Erythroblast (primary cell): ENCODE measurements around the gene SPDYE3.
A peak's percentile ranks its signal among the peaks of the same experiment; 100 is the strongest.
"Not testable (repeated sequence)": the region's sequence is repeated elsewhere in the genome, so short reads cannot be mapped to it uniquely, and the experiment has no call there.

Source experiments
- DNase-seq, 2 experiments: peaks; one replicate each; lab custom pipeline; 2025; lab: John Stamatoyannopoulos, UW
- GATA1 ChIP-seq: IDR thresholded peaks from 2 replicates; pipeline ENCODE4 v1.6.1; 2011; ENCODE audit warnings: low read depth, mild to moderate bottlenecking, control low read depth, low read length, moderate library complexity
- POLR2A ChIP-seq: IDR thresholded peaks from 2 replicates; pipeline ENCODE4 v1.6.1; 2011; ENCODE audit warnings: mild to moderate bottlenecking, low read length

The SPDYE3 gene

DNA sequence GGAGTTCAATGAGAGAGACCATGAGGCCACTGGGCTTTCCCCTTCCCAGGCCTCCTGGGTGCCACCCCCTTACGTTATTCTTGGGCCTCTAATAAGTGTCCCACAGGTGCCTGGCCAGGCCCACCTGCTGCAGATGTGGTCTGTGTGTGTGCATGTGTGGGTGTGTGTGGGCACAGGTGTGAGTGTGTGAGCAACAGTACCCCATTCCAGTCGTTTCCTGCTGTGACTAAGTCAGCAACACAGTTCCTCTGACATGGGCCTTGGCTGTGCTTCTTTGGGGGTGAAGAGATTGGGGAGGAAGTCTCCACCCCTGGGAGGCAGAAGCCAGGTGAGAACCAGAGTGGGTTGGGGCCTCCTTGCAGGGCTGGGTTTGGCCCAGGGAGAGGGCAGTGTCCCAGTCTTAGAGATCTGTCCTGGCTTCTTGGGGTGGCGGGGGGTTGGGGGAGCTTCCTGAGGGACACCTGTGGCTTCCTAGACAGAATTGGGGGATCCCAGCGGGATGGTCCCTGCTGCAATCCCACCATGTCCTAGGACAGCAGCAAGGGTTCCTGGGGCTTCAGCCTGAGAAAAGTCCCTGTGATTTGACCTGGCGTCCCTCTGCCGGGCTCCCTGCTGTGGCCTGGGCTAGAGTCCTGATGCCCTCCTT lies 46.3 kb downstream of the SPDYE3 start:
- no peak for DNase-seq
- TF ChIP-seq POLR2A (no peak), GATA1 (no peak)

GRCh38 chr7:100356416-100357068 lies 49.0 kb downstream of the SPDYE3 start:
- TF ChIP-seq POLR2A = no peak
- no peak for TF ChIP-seq GATA1
- DNase-seq = no peak

DNA sequence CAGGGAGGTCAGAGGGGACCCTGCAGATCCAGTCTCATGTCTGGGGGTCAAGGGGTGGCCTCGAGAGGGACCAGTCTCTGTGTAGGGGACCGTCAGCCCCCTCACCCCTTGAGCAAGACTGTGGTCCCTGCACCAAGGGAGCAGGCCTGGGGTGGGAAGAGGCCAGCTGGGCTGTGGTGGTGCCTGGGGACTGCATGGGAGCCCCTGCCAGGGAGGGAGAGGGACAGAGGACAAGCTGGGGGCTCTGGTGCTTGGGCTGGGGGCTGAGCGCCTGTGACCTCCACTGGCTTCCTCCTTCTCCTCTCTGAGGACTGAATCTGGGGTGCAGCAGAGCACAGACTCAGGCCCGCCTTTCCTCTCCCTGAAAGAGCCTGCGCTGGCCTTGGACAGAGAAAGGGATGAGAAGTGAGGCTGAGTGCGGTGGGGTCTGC lies 49.6 kb downstream of the SPDYE3 start:
- DNase-seq = no peak
- TF ChIP-seq GATA1 (no peak), POLR2A (no peak)

DNA sequence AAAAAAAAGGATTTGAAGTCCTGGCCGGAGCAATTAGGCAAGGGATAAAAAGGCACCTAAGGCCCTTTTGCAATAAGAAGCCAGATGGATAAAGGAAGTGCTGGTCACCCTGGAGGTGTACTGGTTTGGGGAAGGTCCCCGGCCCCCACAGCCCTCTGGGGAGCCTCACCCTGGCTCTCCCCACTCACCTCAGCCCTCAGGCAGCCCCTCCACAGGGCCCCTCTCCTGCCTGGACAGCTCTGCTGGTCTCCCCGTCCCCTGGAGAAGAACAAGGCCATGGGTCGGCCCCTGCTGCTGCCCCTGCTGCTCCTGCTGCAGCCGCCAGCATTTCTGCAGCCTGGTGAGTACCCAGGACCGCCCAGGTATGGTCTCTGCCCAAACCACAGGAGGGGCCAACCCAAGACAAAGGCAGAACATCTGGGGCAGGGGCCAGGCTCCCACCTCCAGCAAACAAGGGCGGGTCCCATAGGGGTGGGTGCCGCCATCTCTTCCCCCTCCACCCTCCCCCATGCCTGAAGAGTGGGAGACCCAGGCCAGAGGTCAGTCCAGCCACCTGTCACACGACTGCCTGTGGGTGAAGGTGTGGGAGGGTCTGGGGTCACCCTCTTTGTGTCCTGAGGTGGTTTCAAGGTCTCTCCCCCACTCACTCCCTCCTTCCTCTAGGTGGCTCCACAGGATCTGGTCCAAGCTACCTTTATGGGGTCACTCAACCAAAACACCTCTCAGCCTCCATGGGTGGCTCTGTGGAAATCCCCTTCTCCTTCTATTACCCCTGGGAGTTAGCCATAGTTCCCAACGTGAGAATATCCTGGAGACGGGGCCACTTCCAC lies 50.7 kb downstream of the SPDYE3 start, which contains the start of gene PILRB:
PILRB (plus strand) TSS at position 91 of the 830 bp plus-strand sequence; CDS start at position 277, 186 bp downstream.
- DNase-seq = no peak
- TF ChIP-seq POLR2A (no peak), GATA1 (no peak)

GRCh38 chr7:100358857-100359212 lies 51.3 kb downstream of the SPDYE3 start:
- no peak for DNase-seq
- TF ChIP-seq POLR2A (no peak), GATA1 (no peak)

GRCh38 chr7:100360135-100360854 lies 52.8 kb downstream of the SPDYE3 start:
- TF ChIP-seq GATA1 = no peak
- TF ChIP-seq POLR2A = no peak
- DNase-seq = no peak

DNA sequence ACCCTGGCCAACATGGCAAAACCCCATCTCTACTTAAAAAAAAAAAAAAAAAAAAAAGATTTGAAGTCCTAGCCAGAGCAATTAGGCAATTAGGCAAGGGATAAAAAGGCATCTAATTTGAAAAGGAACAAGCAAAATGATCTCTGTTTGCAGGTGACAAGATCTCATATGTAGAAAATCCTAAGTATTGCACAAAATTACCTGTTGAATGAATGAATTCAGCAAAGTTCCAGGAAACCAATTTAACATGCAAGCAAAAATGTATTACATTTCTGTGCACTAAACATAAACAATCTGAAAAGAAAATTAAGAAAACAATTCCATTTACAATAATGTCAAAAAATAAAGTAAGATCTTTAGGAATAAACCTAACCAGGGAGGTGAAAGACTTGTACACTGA lies 55.6 kb downstream of the SPDYE3 start:
- no peak for DNase-seq
- TF ChIP-seq GATA1 (no peak), POLR2A (no peak)

DNA sequence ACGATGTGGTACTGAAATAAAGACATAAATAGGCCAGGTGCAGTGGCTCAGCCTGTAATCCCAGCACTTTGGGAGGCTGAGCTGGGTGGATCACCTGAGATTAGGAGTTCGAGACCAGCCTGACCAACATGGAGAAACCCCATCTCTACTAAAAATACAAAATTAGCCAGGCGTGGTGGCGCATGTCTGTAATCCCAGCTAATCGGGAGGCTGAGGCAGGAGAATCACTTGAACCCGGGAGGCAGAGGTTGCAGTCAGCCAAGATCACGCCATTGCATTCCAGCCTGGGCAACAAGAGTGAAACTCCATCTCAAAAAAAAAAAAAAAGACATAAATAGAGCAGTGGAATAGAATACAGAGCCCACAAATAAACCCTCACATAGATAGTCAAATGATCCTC lies 56.3 kb downstream of the SPDYE3 start:
- not testable (repeated sequence) for DNase-seq

DNA sequence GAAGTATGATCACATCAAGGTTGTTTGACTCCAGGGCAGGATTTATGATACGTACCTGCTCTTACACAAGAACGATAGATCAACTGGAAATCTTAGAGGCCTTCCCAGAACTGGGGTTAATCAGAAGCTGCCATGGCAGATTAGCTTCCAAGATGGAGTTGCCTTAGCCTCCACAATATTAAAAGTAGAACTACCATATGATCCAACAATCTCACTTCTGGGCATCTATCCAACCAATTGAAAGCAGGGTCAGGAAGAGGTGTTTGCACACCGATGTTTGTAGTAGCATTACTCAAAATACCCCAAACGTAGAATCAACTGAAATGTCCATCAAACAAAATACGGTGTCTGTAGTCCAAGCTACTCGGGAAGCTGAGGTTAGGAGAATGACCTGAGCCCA lies 57.0 kb downstream of the SPDYE3 start:
- no peak for DNase-seq
- TF ChIP-seq GATA1 (no peak), POLR2A (no peak)

DNA sequence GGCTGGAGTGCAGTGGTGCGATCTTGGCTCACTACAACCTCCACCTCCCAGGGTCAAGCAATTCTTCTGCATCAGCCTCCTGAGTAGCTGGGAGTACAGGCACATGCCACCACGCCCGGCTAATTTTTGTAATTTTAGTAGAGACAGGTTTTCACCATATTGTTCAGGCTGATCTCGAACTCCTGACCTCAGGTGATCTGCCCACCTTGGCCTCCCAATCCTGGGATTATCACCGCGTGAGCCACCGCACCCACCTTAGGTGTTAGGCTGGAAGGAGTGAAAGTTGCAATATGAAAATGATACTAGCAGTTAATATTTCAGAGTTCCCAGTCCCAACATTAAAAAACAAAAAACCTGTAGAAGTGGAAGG lies 58.5 kb downstream of the SPDYE3 start:
- not testable (repeated sequence) for DNase-seq

DNA sequence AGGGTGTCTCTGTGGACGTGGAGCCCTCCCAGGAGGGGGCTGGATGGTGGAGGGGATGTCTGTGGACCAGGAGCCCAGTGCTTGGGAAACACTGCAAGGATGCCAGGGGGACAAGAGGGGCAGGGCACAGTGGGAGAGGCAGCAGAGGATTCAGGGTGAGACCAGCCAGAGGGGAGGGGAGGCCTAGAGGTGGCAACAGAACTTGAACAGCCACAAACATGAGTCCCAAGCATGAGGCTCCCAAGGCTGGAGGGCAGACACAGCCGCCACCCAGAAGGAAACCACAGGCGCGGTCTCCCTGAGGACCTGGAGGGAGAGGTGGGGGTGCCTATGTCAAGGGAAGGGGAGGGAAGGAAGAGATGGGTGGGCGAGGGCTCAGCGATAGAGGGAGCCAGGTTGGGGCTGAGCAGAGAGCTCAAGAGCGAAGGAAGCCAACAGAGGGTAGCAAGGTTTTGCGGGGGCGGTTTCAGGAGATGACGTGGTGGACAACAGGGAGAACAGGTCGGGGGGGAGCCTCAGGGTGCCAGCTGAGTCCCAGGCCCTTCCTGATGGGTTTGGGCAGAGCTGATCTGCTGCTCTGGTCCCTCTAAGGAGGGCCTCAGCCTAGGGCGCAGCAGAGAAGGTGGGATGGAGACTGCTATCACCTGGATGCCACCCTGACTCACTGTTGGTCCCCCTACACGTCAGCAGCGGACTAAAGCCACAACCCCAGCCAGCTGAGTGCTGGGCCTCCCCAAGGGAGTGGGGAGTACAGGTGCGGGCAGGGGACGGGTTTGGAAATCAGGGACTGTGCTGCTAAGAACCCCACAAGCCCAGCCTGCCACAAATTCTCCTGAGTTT lies 59.1 kb downstream of the SPDYE3 start:
- TF ChIP-seq GATA1 (no peak), POLR2A (peak; percentile 30)
- no peak for DNase-seq

DNA sequence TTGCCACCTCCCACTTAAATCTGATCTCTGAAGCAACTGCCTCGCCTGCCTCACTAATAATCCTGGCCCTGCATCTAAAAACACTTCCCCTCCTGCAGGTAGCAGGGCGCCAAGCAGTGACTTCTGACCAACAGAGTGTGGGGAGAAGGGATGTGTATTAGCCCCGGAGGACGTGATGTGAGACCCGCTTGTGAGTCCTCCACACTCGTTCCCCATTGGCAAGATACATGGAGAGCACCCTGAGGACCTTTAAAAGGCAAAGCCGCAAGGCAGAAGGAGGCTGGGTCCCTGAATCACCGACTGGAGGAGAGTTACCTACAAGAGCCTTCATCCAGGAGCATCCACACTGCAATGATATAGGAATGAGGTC lies 59.7 kb downstream of the SPDYE3 start:
- DNase-seq = no peak
- no peak for TF ChIP-seq POLR2A
- TF ChIP-seq GATA1 = no peak

GRCh38 chr7:100367676-100368613 lies 60.4 kb downstream of the SPDYE3 start:
- no peak for DNase-seq
- TF ChIP-seq GATA1 = no peak
- TF ChIP-seq POLR2A = no peak
